ENCODE data around the gene RAET1E.

- no peak for TF ChIP-seq CTCF (IDR thresholded peaks at IDR 0.05)
- no peak for TF ChIP-seq EP300 (IDR thresholded peaks at IDR 0.05)
- no peak for TF ChIP-seq POLR2A (IDR thresholded peaks at IDR 0.05)
These were observed 35.5 kb upstream of the RAET1E start for GRCh38 chr6:149933461-149933860.

Measured in sigmoid colon (tissue), 4 donors.